GM10248 (cell line): Measurements from ENCODE around the gene LRRC58.
A peak's percentile ranks its signal among the peaks of the same experiment; 100 is the strongest.

Experiments used
- CTCF ChIA-PET: fragments of 300-600 bp; sonication (Branson Sonifier 250); formaldehyde crosslinking; extraction: SDS; loops from one replicate; lab custom pipeline; 2021; ENCODE audit warnings: antibody characterized with exemption; lab: Yijun Ruan, JAX
- POLR2A ChIA-PET: fragments of 350-650 bp; sonication (Branson Sonifier 250); formaldehyde crosslinking; extraction: SDS; loops from one replicate; lab custom pipeline; 2020; ENCODE audit warnings: antibody characterized with exemption; lab: Yijun Ruan, JAX
- DNase-seq: peaks from one replicate; pipeline ENCODE4 v3.0.0; 2012; ENCODE audit errors: extremely low spot score
- TF ChIP-seq, protein P1 (sequence below): IDR thresholded peaks from 2 replicates; pipeline ENCODE4 v1.5.1; 2012; ENCODE audit warnings: mild to moderate bottlenecking, low read depth; ENCODE audit errors: extremely low read depth, missing control alignments, control extremely low read depth

LRRC58 gene

DNA sequence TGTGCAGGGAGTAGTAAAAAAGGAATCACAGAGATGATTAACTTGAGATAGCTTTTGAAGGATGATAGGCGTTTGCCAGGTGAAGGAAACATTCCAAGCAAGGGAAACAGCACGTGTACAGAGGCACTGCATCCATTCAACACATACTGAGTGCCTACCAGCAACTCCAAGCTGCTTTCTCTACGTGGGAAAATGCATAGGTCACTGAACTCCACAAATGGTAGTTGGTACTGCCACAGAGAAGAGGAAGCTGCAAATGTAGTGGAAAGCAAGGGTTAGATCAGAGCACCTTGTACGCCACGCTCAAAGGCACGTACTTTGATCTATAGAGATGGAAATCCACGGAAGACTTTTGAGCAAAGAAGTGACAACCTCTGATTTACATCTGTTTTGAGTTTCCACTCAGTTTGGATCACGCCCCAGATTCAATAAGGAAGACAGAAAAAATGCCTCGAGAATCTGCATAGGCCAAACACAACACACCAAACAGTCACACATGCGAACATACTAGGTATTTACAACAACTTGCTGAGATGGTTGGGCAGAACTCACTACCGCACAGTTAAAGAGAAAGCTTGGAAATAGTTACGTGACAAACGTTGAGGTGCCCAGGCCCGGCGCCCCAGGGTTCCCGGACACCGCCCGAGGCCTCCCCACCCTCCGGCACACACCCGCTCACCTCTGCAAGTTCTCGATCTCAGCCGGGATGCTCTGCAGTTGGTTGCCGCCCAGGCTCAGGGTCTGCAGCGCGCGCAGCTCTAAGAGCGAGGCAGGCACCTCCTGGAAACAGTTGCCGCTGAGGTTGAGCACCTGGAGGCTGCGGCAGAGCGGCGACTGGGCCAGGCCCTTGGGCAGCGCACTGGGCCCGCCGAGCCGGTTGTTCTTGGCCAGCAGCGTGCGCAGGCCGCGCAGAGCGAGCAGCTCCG, 826 bp downstream of the LRRC58 start:
- CTCF ChIA-PET: interaction anchor here (0.7 to 2.9 kb wide), 8 partner anchors 8 to 69 kb away, joined by 3 to 18 read pairs (median 4); no protein-coding TSS in a partner anchor
- TF ChIP-seq, protein P1, sequence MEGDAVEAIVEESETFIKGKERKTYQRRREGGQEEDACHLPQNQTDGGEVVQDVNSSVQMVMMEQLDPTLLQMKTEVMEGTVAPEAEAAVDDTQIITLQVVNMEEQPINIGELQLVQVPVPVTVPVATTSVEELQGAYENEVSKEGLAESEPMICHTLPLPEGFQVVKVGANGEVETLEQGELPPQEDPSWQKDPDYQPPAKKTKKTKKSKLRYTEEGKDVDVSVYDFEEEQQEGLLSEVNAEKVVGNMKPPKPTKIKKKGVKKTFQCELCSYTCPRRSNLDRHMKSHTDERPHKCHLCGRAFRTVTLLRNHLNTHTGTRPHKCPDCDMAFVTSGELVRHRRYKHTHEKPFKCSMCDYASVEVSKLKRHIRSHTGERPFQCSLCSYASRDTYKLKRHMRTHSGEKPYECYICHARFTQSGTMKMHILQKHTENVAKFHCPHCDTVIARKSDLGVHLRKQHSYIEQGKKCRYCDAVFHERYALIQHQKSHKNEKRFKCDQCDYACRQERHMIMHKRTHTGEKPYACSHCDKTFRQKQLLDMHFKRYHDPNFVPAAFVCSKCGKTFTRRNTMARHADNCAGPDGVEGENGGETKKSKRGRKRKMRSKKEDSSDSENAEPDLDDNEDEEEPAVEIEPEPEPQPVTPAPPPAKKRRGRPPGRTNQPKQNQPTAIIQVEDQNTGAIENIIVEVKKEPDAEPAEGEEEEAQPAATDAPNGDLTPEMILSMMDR: no peak
- DNase-seq: peak; percentile 57
- POLR2A ChIA-PET: interaction anchor here (1.3 to 1.9 kb wide), 2 partner anchors 253 to 254 kb away, joined by 5 to 7 read pairs; partner anchors contain the start of gene GSK3B

DNA sequence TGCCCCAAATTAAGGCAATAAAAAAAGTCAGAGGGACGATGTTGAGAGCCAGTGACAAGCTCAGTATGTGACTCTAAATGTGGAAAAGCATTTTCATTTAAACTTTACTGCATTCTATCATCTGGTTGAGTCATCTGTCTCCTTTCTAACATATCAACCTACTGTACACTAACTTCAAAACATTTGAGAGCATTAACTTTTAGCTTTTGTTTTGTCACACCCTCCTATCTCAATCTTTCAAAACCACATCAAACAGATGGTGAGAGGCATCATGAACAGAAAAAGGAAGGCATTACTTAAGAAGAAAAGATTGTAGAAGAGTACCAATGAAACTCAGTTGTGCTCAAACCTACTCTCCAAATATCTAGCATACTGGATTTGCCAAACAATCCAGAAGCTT, 4.8 kb downstream of the LRRC58 start:
- POLR2A ChIA-PET: no interaction called here
- TF ChIP-seq, protein P1: no peak
- DNase-seq: peak; percentile 30
- CTCF ChIA-PET: interaction anchor here (1.0 to 2.2 kb wide), 3 partner anchors 13 to 215 kb away, joined by 3 to 8 read pairs (median 5); no protein-coding TSS in a partner anchor

DNA sequence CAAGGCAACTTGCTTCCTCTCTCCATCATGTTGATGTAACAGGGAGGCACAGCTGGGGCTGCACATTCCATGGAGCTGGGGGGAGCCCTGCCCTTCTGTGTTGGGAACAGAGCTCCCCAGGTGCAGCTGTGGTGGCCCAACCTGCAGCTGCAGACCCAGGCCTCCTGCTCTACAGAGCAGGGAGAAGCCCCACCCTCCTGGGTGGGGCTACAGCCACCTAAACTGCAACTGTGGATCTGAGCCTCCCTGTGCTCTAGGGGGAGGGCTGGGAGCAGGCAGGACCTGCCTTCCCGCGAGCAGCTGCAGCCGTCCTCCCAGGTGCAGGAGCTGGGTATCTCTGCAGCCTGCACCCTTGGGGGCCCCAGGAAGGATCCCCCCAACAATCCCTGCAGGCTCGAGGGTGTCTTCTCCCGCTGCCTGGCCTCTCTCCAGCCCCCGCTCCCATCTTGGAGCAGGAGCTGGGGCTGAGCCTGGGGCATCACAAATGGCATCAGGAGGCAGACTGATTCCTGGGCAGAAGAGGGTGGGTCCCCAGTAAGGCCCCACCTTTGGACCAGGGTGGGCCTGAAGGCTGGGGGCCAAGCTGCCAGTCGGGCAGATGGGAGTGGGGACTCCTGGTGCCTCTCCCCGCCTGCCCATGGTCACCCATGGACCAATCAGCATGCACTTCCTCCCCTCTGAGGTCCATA, 7.4 kb downstream of the LRRC58 start:
- CTCF ChIA-PET: interaction anchor here (1.5 kb wide), 1 partner anchor 74 kb away, joined by 5 read pairs; no protein-coding TSS in a partner anchor

DNA sequence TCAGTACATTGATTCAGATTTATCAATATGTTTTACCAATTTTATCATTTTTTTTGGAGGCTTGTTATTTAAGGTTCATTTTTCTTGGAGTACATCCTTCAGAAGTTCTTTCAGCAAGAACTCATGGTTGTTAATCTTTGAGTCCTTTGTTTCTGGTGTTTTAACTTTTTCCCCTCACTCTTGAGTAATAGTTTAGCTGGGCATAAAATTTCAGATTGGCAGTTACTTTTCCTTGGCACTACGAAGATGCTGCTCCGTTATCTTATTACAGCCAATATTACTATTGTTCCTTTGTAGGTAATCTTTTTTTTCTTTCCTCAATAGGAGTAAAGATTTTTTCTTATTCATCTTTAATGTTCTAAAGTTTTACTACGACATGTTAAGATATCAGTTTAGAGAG, 9.8 kb downstream of the LRRC58 start:
- no peak for DNase-seq
- TF ChIP-seq, protein P1: no peak
- POLR2A ChIA-PET: no interaction called here
- CTCF ChIA-PET: no interaction called here

More for the DNA sequence above, 7.4 kb downstream of the LRRC58 start:
- TF ChIP-seq, protein P1: no peak
- POLR2A ChIA-PET: no interaction called here
- no peak for DNase-seq

DNA sequence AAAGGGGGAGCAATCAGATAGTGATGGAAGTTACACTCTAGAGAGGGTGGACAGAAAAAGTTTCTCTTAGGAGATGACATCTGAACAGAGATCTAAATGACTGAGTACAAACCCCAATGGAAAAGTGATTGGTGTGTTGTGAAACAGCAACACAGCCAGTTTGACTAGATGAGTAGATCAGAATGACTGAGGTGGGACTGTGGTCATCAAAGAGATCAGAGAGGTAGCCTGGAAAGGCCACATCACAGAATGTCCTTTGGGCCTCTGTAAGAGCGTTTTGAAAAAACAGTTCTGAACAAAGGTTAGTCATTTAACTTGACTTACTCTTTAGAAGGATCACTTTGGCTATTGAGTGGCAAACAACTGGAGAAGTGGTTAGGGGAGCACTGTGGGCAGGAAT, 10.6 kb downstream of the LRRC58 start:
- DNase-seq: no peak
- TF ChIP-seq, protein P1: no peak
- ChIA-PET CTCF (no interaction called here), POLR2A (no interaction called here)

DNA sequence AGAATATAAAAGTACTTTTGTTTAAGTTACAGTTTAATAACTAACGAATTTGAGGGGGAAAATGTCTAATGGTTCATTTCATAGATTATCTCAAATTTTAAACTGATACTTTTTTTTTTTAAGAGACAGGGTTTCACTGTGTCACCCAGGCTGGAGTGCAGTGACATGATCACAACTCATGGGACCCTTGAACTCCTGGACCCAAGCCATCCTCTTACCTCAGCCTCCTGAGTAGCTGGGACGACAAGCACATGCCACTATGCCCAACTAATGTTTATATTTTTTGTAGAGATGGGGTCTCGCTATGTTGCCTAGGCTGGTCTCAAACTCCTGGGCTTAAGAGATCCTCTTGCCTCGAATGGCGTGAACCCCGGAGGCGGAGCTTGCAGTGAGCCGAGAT, 16.5 kb downstream of the LRRC58 start:
- ChIA-PET CTCF (interaction anchor here (1.5 to 1.7 kb wide), 3 partner anchors 11 to 21 kb away, joined by 3 to 7 read pairs (median 4); partner anchors contain the start of gene LRRC58), POLR2A (no interaction called here)
- TF ChIP-seq, protein P1: no peak
- DNase-seq: no peak
